Fibroblast of skin of abdomen (primary cell): ENCODE data around the gene PHACTR3.

Experiments
- DNase-seq: peaks from one replicate; pipeline ENCODE4 v3.0.0-alpha.2; 2013

The PHACTR3 gene

DNA sequence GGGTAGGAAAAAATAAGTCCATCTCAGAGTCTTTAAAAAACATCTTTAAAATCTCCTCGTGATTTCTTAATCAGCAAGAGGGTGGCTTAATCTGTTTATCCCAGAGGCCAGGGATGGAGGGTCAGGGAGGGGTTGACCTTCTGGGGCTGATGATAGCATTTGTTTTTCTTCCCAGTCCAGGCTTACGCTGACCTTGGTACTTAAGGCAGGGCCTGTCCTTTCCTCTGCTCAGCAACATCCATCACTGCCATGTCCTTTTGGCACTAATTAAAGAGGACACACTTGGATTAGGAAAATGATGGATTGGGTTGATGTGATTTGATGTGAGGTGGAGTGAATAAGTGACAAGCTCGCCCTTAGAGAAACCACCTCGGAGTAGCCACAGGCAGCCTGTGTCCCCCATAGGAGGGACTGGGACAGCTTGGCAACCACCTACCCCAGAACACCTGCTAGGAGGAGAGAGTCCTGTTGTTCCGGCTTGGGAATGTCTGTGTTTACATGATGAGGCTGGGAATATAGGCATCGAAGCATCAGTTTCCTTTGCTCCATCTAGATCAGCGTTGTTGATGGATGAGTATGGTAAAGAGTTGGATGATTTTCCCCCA is 44.2 kb downstream of the PHACTR3 start:
- DNase-seq, result no peak

GRCh38 chr20:59650418-59650817 is 46.1 kb downstream of the PHACTR3 start:
- no peak for DNase-seq

GRCh38 chr20:59652381-59652780 is 48.0 kb downstream of the PHACTR3 start:
- no peak for DNase-seq

GRCh38 chr20:59656417-59656816 is 52.1 kb downstream of the PHACTR3 start:
- DNase-seq, result no peak

DNA sequence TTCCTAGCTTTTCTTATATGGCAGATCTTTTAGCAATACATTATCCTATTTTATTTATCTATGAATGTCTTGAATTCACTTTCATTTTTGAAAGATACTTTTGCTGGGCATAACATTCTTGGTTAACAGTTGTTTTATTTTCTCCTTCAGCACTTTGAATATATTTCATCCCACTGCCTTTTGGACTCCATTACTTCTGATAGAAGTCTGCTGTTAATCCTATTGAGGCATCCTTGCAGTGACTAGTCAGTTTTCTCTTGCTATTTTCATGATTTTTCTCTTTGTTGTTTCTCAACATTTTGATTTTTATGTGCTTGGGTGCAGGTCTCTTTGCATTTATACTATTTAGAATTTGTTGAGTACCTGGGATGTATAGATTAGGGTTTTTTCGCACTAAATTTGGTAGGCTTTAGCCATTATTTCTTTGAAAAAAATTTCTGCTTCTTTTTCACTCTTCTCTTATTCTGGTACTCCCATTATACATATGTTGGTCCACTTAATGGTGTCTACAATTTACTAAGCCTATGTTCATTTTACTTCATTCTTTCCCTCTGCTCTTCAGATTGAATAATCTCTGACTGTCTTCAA is 53.2 kb downstream of the PHACTR3 start:
- DNase-seq, result no peak

DNA sequence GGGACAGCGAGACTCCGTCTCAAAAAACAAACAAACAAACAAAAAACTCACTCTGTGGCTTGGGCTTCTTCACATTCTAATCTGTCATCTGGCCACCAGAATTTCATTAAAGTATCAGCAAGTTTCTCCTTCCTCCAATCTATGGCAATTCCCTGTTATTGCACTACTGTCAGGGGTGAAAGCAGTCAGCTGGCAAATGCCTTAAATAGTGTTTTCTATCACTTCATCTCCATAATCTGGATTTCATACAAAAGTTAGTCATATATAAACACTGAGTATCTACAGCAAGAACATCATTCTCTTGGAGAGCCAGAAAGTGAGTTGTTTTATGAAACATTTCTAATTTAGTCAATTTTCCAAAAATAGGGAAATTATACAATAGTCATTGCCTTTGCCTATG is 56.1 kb downstream of the PHACTR3 start:
- DNase-seq, result no peak

- DNase-seq, result no peak
Observed at GRCh38 chr20:59661153-59661552, 56.8 kb downstream of the PHACTR3 start.

DNA sequence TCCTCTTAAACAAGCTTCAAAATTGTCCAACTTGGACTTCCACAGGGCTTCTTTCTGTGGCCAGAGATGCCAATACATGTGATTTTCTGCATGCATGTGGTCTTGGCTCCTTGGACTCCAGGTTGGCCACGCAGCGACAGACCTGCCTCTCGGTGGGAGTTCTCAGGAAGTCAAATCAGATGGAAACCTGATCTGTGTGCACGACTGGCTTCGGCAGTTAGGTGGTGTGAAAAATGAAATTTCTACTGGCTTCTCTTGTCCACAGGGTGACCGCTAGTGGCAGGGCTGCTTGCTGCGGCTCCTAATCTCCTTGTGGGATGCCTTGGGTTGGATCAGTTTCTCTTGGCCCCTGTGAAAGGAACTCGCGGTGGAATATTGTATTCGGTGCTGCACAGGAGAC is 57.3 kb downstream of the PHACTR3 start:
- no peak for DNase-seq

GRCh38 chr20:59662161-59662560 is 57.8 kb downstream of the PHACTR3 start:
- no peak for DNase-seq

DNA sequence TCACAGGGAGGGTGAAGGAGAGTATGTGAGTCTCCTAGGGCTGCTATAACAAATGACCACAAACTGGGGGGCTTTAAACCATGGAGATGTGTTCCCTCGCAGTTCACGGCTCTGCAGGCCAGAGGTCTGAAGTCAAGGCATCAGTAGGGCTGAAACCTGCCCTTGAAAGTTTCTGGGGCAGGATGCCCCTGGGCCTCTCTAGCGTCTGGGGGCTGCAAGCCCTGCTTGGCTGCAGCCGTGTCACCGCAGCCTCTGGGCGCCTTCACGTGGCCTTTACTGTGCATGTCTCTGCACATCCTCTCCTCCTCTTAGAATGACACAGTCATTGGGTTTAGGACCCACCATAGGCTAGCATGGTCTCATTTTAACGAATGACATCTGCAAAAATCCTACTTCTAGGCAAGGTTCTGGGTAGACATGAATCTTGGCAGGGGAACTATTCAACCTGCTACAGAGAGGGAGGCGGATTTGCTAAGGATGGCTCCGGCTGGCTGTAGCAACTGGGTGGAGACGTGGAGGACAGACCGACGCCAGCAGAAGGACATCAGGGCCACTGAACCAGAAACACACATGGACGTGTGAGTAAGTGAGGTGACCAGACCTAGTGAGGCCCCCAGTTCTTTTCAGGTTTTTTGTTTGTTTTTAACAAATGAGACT is 58.6 kb downstream of the PHACTR3 start:
- no peak for DNase-seq

GRCh38 chr20:59663513-59664060 is 59.2 kb downstream of the PHACTR3 start:
- no peak for DNase-seq

- no peak for DNase-seq
Observed at GRCh38 chr20:59664421-59664941, 60.1 kb downstream of the PHACTR3 start.

GRCh38 chr20:59665656-59666555 is 61.6 kb downstream of the PHACTR3 start:
- no peak for DNase-seq

DNA sequence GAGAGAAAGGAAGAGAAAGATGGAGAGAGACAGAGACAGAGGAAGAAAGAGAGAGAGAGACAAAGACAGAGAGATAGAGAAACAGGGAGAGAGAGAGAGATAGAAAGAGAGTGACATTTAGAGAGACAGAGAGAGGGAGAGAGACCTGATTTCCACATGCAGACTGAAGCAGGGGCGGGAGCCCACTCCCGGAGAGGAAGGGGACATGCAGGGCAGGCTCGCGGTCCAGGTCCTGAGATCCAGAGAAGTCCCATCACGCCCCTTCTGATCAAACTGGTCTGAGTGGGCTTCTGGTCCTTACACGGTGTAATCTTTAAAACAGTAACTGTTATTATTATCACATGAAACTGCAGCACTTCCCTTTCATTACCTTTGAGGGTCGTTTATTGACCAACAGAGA is 62.2 kb downstream of the PHACTR3 start:
- DNase-seq, result no peak

DNA sequence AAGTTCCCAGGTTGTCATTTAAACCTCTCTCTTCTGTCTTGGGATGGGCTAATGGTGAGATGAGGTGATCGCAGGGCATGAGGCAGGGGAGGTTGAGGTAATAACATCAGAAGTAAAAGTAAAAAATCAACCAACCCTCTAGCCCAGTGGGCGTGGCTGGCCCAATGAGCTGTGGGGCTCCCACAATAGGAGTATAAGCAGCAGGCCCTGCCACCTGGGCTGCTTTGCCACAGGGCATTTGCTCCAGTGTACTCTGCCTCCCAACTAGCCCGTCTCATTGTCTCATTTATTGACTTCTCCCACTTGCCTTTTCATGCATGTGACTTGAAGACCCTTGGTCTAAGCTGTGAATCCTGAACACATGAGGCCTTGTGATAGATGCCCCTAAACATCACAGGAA is 62.8 kb downstream of the PHACTR3 start:
- DNase-seq, result no peak

DNA sequence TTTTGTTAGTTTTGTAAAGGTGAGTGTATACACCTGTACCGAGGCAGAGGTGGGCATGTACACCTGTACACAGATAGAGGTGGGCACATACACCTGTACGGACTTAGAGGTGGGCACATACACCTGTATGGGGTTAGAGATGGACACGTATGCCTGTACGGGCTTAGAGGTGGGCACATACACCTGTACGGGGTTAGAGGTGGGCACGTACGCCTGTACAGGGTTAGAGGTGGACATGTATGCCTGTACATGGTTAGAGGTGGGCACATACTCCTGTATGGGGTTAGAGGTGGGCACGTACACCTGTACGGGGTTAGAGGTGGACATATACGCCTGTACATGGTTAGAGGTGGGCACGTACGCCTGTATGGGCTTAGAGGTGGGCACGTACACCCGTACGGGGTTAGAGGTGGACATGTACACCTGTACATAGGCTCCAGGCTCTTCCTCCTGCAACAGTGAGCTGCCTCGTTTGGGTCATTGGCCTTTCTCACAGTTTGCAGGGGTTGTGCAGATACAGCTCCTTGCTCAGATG is 63.7 kb downstream of the PHACTR3 start:
- no peak for DNase-seq

- no peak for DNase-seq
Observed at GRCh38 chr20:59668926-59669850, 64.8 kb downstream of the PHACTR3 start.

DNA sequence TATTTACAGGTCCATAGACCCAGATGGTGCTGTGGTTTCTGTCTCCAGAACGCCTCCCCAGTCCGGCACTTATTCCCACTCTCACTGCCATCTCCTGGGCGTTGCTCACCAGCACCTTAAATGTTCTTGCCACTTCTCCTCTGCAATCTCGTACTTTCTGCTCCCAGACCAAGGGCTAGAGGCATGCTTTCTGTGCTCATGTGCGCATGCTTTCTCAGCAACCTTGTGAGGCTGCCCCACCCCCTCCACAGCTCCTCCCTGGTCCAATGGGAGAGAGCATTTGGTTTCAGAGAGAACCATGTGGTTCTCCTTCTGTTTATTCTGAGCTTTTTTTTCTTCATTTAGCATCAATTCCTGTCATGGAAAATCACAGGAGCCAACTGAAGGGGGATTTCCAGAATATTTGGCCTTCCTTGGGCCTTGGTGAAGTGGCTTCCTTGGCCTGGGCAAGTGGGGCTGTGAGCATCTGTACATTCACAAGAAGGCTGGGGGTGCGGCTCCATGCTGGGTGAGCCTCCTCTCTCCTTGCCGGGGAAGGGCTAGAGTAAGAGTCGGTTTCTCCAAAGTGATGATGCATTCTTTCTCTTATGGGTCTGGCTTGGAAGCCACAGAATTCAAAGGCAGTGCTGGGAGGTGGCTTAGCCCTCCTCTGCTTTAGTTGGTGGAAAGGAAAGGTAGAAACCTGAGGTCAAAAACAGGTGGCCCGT is 66.6 kb downstream of the PHACTR3 start:
- no peak for DNase-seq

DNA sequence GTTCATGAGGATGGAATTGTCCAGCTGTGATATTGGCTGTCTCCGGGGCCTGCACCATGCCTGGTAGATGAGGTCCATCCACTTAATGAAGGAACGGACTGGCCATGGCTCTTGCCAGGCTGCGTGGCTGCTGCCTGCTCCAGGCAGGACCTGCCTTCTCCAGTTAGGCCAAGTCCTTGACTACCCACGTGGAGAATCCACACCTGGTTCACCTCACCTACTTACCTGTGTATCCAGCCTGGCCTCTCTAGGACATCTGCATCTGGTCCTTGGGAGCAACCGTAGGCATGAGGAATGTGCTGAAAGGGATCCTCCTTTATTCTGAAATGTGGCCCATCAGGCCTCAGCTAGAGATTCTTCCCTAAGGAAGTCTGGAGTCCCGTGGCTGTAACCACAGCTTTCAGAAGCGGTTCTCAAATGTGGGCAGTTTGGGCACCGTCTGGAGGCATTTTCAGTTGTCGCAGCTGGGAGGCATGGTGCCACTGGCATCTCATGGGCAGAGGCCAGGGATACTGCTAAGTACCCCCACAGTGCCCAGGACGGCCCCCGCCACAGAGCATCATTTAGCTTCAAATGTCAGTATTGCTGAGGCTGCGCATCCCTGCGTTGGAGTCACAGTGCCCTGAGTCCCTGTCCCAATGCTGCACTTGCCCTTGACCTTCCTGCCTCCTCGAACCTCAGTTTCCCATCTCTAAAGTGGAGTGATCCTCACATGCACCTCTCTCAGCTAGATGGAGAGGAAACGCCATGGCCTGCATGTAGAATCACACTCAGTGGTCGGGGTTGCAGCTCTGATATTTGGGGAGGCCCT is 67.5 kb downstream of the PHACTR3 start:
- DNase-seq, result no peak

DNA sequence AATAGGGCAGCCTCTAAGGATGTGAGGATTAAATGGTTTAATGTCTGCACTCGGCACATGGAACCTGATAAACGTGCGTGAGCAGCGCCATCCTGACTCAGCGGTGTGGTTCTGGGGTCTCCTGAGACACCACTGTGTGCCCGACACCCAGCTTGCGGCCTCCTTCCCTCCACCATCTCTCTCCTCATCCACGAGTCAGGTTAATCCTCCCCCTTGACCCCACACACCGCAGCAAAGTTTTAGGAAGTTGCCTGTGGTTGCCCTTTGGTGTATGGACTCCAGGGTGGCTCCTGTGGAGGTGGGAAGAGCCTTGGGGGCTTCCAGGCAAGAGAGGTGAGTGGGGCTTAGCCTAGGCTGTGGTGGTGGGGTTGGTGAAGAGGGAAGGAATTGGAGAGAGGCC is 68.2 kb downstream of the PHACTR3 start:
- DNase-seq, result no peak
